ENCODE measurements around the gene NTNG1.

DNA sequence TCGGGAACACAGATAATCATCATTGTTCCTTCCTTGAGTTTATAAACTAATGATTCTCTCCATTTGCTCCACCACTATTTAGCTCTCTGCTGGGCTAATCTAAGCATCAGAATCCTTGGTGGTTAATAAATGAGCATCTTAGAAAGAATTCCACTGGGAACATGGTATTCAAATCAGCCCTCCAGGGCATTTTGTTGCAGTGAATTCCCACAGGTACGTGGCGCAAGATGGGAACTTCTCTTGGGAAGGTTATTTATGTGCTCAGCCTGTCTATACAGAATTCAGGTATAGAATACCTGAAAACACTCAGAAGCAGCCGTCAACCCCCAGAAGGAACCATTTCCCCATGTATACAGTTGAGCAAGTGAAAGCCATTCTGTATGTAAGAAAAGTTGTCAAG lies 131.5 kb downstream of the NTNG1 start:
- TF ChIP-seq, protein P1, sequence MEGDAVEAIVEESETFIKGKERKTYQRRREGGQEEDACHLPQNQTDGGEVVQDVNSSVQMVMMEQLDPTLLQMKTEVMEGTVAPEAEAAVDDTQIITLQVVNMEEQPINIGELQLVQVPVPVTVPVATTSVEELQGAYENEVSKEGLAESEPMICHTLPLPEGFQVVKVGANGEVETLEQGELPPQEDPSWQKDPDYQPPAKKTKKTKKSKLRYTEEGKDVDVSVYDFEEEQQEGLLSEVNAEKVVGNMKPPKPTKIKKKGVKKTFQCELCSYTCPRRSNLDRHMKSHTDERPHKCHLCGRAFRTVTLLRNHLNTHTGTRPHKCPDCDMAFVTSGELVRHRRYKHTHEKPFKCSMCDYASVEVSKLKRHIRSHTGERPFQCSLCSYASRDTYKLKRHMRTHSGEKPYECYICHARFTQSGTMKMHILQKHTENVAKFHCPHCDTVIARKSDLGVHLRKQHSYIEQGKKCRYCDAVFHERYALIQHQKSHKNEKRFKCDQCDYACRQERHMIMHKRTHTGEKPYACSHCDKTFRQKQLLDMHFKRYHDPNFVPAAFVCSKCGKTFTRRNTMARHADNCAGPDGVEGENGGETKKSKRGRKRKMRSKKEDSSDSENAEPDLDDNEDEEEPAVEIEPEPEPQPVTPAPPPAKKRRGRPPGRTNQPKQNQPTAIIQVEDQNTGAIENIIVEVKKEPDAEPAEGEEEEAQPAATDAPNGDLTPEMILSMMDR (IDR thresholded peaks at IDR 0.05): no peak
- no peak for TF ChIP-seq POLR2AphosphoS5 (IDR thresholded peaks at IDR 0.05)
